Activated naive CD4-positive, alpha-beta T cell treated with anti-CD3 and anti-CD28 coated beads for 36 hours (primary cell): ENCODE measurements around the gene RAF1. TPM values are rescaled to one million over a fixed set of nuclear protein-coding genes. Genes with fewer than 3 reads are reported as not detected.

Source experiments
- CTCF ChIA-PET: fragments of 350-600 bp; sonication (Branson Sonifier 250); formaldehyde crosslinking; loops from one replicate; lab custom pipeline; 2021; ENCODE audit warnings: antibody characterized with exemption; lab: Charles Lee
- DNase-seq: peaks from one replicate; pipeline ENCODE4 v3.0.0-alpha.2; 2020
- H3K27ac Mint-ChIP-seq: one replicate; pipeline ENCODE4 v1.8.0; 2021; ENCODE audit warnings: mild to moderate bottlenecking, mixed read lengths
- H3K27me3 Mint-ChIP-seq: one replicate; pipeline ENCODE4 v1.8.0; 2021; ENCODE audit warnings: low read depth, mixed read lengths
- H3K36me3 Mint-ChIP-seq: one replicate; pipeline ENCODE4 v1.8.0; 2021; ENCODE audit warnings: low read depth, mixed read lengths
- H3K4me1 Mint-ChIP-seq: one replicate; pipeline ENCODE4 v1.8.0; 2021; ENCODE audit warnings: low read depth, mixed read lengths
- H3K4me3 Mint-ChIP-seq: one replicate; pipeline ENCODE4 v1.8.0; 2021; ENCODE audit warnings: mild to moderate bottlenecking, moderate library complexity, mixed read lengths
- H3K9me3 Mint-ChIP-seq: one replicate; pipeline ENCODE4 v1.8.0; 2021; ENCODE audit warnings: mixed read lengths
- intact Hi-C: fragments of 100-400 bp; cut with micrococcal nuclease; formaldehyde crosslinking; loops from one replicate; pipeline ENCODE4 v1.15.1; 2023
- total RNA-seq, 2 experiments: library from RNA; stranded (reverse); gene quantifications; one replicate each; pipeline ENCODE4 v1.2.3, GENCODE V29; 2021

Gene RAF1
- total RNA-seq, 2 experiments from 2014 or later = 62.5 to 68.5 TPM

DNA sequence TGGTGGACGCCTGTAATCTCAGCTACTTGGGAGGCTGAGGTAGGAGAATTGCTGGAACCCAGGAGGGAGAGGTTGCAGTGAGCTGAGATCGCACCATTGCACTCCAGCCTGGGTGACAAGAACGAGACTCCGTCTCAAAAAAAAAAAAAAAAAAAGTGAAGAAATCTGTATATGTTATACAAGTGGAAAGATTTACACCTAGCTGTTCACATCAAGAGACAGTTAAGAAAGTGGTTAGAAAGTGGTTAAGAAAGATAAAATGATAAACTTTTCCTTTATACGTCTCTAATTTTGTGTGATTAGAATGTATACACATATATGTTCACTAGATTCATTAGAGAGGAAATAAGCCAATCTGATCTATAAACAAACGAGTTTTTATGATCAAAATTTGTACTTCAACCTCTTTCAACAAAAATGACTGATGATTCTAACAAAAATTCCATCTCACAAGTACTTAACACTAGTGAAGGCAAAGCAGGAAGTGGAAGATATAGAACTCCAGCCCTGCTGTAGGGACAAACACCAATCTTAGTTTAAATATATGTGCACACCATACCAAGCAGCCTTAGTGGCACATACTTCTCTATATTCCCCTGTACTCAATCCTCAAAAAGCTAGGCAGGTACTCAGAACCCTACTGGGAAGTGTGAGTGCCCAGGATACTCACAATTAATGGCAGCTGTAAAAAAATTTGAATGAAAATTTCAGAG lies 51.2 kb downstream of the RAF1 start:
- H3K4me3 Mint-ChIP-seq = no peak overlapping the region
- no peaks in the 10 kb centered on the region for H3K9me3 Mint-ChIP-seq
- H3K27ac Mint-ChIP-seq = no peak overlapping the region
- CTCF ChIA-PET = no interaction called here
- H3K27me3 Mint-ChIP-seq = no peaks in the 10 kb centered on the region
- intact Hi-C loops = no loop called here
- peaks cover 21% of the 10 kb centered on the region for H3K36me3 Mint-ChIP-seq
- H3K4me1 Mint-ChIP-seq = peaks cover 40% of the 10 kb centered on the region
- no peak for DNase-seq

DNA sequence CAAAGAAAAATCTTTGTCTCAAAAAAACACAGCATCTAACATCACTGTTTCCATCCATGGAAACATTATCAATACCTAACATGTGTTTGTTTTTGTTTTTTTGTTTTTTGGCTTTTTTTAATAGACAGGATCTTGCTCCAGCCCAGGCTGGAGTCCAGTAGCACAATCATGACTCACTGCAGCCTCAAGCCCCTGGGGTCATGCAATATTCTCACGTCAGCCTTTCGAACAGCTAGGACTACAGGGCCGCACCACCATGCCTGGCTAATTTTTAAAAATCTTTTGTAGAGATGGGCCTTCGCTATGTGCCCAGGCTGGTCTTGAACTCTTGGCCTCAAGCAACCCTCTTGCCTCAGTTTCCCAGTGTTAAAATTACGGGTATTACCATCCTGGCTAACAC lies 52.8 kb downstream of the RAF1 start:
- intact Hi-C loops = no loop called here
- Mint-ChIP-seq H3K27ac (no peak overlapping the region), H3K4me3 (no peak overlapping the region), H3K27me3 (no peaks in the 10 kb centered on the region), H3K36me3 (peaks cover 26% of the 10 kb centered on the region), H3K9me3 (no peaks in the 10 kb centered on the region), H3K4me1 (peaks cover 45% of the 10 kb centered on the region)
- DNase-seq = no peak
- CTCF ChIA-PET = interaction anchor here (1.0 kb wide), 1 partner anchor 199 kb away, joined by 3 read pairs; no protein-coding TSS in a partner anchor

DNA sequence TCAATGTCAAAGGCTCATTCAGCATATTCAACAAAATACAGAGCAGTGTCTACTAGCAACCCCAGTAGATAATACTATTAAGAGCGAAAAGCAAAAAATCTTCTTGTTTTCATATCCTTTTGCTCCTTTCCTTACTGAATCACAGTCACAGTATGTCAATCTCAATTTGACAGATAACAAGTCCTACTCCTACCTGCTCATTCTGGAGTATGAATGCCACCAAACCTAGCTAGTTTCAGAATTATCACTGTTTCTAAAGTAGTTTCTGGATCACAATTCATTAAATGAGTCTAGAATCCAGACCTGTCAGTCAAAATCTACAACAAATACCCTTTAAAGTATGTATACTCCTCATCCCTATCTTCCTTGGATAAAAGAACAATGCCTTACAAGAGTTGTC lies 55.5 kb downstream of the RAF1 start:
- CTCF ChIA-PET = interaction anchor here (0.6 kb wide), 1 partner anchor 887 kb away, joined by 3 read pairs; no protein-coding TSS in a partner anchor
- DNase-seq = no peak
- Mint-ChIP-seq H3K27ac (no peak overlapping the region), H3K36me3 (peaks cover 36% of the 10 kb centered on the region), H3K4me1 (peaks cover 23% of the 10 kb centered on the region), H3K27me3 (no peaks in the 10 kb centered on the region), H3K9me3 (no peaks in the 10 kb centered on the region), H3K4me3 (no peak overlapping the region)
- intact Hi-C loops = no loop called here

DNA sequence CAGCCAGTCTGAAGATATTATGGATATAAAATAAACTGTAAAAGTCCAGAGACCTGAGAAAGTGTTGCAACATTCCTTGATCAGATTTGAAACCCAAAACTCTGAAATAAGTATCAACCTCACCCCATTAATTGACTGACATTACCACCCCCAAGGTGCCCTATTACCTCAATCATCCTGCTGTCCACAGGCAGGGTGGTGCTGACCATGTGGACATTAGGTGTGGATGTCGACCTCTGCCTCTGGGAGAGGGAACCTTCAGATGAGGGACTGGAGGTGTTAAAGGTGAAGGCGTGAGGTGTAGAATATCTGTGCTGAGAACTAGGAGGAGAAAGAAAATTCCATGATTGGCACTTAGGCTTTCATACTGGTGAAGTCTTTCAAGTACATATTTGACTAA lies 59.9 kb downstream of the RAF1 start:
- peaks cover 34% of the 10 kb centered on the region for H3K36me3 Mint-ChIP-seq
- H3K4me3 Mint-ChIP-seq = no peak overlapping the region
- intact Hi-C loops = loop anchor here (5.0 kb wide), 2 partner anchors 118 to 288 kb away; no protein-coding TSS in a partner anchor
- H3K9me3 Mint-ChIP-seq = no peaks in the 10 kb centered on the region
- CTCF ChIA-PET = interaction anchor here (1.9 kb wide), 1 partner anchor 116 kb away, joined by 6 read pairs; no protein-coding TSS in a partner anchor
- no peak overlapping the region for H3K27ac Mint-ChIP-seq
- peaks cover 14% of the 10 kb centered on the region for H3K4me1 Mint-ChIP-seq
- H3K27me3 Mint-ChIP-seq = no peaks in the 10 kb centered on the region
- DNase-seq = no peak

DNA sequence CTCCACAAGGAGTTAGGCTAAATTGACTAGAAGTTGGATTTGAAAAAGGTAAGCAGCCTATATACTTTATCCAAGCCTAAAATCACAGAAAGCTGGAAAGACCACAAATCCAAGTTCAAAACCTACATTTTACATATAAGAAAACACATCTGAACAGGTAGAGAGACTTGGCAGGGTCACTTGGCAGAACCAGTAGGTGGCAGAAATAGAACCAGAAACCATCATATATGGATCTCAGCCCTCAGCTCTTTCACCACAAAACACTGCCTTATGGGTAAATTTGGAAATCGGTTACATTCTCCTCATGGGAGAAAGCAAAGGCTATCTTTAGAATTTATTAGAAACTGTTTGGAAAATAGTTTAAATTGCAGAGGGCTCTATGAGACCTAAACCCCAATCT lies 62.8 kb downstream of the RAF1 start:
- H3K27ac Mint-ChIP-seq = no peak overlapping the region
- peaks cover 25% of the 10 kb centered on the region for H3K36me3 Mint-ChIP-seq
- no peaks in the 10 kb centered on the region for H3K9me3 Mint-ChIP-seq
- no peaks in the 10 kb centered on the region for H3K4me1 Mint-ChIP-seq
- CTCF ChIA-PET = interaction anchor here (0.5 to 0.8 kb wide), 2 partner anchors 122 to 227 kb away, joined by 3 to 6 read pairs; no protein-coding TSS in a partner anchor
- intact Hi-C loops = loop anchor here (5.0 kb wide), 2 partner anchors 121 to 291 kb away; no protein-coding TSS in a partner anchor
- H3K27me3 Mint-ChIP-seq = no peaks in the 10 kb centered on the region
- H3K4me3 Mint-ChIP-seq = no peak overlapping the region
- DNase-seq = no peak

DNA sequence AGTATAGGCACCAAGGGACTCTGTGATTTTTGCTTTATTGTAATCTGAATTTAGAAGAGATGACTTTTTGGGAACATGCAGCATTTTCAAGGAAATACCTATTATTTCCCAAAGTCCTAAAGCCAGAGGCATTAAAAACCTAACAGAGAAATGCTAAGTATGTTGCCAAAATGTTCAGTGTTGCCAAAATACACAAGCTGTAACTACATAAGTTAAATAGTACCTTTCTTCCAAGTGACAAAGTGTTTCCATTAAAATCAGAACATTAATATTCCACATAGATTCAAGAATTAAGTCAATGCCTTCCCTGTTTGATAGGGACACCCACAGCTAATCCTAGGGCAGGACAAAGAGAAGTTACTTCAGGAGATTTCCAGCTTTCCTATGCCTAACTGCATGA lies 65.0 kb downstream of the RAF1 start:
- no peak overlapping the region for H3K4me3 Mint-ChIP-seq
- CTCF ChIA-PET = interaction anchor here (1.1 kb wide), 1 partner anchor 14 kb away, joined by 3 read pairs; no protein-coding TSS in a partner anchor
- H3K9me3 Mint-ChIP-seq = no peaks in the 10 kb centered on the region
- intact Hi-C loops = no loop called here
- H3K27me3 Mint-ChIP-seq = no peaks in the 10 kb centered on the region
- no peak overlapping the region for H3K27ac Mint-ChIP-seq
- H3K4me1 Mint-ChIP-seq = no peaks in the 10 kb centered on the region
- H3K36me3 Mint-ChIP-seq = peaks cover 22% of the 10 kb centered on the region
- no peak for DNase-seq

DNA sequence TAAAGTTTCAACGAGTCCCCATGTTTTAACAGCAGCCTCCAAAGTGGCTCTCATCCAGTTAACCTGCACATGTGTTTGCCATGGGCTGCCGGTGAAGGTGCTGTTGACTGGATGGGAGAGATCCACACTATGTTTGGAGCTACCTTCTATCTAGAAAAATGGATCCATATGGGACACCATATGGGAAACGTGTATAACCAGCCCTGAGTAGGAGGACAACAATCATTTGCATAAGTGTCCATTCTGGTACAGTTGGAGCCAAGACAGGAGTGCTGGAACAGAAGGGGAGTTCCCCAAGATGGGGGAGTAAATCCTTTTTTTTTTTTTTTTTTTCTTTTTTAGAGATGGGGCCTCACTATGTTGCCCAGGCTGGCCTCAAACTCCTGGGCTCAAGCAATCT lies 70.4 kb downstream of the RAF1 start:
- no peak for DNase-seq
- Mint-ChIP-seq H3K27me3 (no peaks in the 10 kb centered on the region), H3K36me3 (peaks cover 37% of the 10 kb centered on the region), H3K4me1 (no peaks in the 10 kb centered on the region), H3K27ac (no peak overlapping the region), H3K9me3 (no peaks in the 10 kb centered on the region), H3K4me3 (no peak overlapping the region)
- intact Hi-C loops = no loop called here
- CTCF ChIA-PET = no interaction called here

DNA sequence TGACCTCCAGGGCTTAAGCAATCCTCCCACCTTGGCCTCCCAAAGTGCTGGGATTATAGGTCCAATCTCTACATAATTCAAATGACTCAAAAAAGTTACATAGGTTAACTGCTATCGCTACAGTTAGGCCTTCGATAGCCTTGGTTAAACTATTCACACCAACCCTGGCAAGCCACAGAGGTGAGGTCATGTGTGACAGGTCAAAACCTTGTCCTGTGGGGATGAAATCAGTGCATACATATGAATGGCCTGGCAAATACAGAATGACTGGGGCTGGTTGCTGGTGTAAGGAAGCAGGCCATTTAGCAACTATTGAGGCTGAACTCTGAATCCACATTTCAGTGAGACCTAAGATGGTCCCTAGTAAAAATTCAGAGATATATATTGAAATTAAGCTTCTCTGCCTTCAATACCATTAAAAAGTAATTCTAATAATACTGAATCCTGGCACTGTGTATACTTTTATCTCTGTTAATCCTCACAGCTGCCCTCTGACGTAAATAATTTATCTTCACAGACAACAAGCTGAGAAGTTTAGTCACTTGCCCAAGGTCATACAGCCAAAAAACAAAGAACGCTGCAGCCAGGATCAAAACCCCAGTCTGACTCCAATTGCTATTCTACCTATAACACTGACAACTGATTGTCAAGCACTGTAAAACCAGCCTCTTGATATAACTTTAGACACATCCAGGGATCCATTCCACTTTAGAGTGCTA lies 71.8 kb downstream of the RAF1 start:
- CTCF ChIA-PET = no interaction called here
- no peak overlapping the region for H3K27ac Mint-ChIP-seq
- no peaks in the 10 kb centered on the region for H3K27me3 Mint-ChIP-seq
- H3K9me3 Mint-ChIP-seq = no peaks in the 10 kb centered on the region
- no peak overlapping the region for H3K4me3 Mint-ChIP-seq
- intact Hi-C loops = no loop called here
- no peak for DNase-seq
- H3K4me1 Mint-ChIP-seq = no peaks in the 10 kb centered on the region
- H3K36me3 Mint-ChIP-seq = peaks cover 36% of the 10 kb centered on the region

DNA sequence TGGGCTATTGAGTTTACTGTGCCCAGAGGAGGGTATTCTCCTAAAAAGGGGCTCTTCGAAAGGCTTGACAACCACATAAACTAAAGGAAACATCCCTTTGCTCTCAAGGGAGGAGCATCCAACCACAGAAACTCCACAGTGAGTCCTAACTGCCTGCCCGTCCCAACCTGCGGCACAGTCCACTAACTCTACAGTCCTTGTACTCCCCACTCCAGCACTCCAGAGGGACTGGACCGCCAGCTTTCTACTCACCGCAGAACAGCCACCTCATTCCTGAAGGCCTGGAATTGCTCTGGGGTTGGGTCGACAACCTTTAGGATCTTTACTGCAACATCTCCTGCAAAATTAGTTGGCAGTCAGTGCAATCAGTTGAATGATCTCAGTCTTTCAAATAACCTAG lies 72.5 kb downstream of the RAF1 start:
- Mint-ChIP-seq H3K27me3 (no peaks in the 10 kb centered on the region), H3K4me1 (no peaks in the 10 kb centered on the region), H3K27ac (no peak overlapping the region), H3K9me3 (no peaks in the 10 kb centered on the region), H3K36me3 (peaks cover 38% of the 10 kb centered on the region), H3K4me3 (no peak overlapping the region)
- intact Hi-C loops = no loop called here
- CTCF ChIA-PET = no interaction called here
- no peak for DNase-seq

DNA sequence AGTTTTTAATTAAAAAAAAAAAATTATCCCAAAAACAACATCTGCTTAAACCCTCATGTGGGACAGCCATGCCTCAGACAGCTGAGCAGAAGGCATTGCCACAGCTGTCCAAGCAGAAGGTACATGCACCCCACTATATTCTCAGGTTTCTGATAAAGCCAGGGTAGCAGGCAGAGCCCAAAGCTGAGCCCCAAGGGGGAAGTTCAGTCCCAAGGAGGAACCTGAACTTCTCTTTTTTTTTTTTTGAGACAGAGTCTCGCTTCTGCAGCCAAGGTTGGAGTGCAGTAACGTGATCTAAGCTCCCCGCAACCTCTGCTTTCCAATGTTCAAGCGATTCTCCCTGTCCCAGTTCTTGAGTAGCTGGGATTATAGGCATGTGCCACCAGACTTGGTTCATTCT lies 73.8 kb downstream of the RAF1 start:
- H3K27ac Mint-ChIP-seq = no peak overlapping the region
- no peaks in the 10 kb centered on the region for H3K9me3 Mint-ChIP-seq
- no peak for DNase-seq
- H3K4me3 Mint-ChIP-seq = no peak overlapping the region
- no peaks in the 10 kb centered on the region for H3K27me3 Mint-ChIP-seq
- peaks cover 35% of the 10 kb centered on the region for H3K36me3 Mint-ChIP-seq
- CTCF ChIA-PET = interaction anchor here (0.7 to 1.1 kb wide), 2 partner anchors 11 to 138 kb away, joined by 3 read pairs; no protein-coding TSS in a partner anchor
- intact Hi-C loops = no loop called here
- H3K4me1 Mint-ChIP-seq = no peaks in the 10 kb centered on the region

DNA sequence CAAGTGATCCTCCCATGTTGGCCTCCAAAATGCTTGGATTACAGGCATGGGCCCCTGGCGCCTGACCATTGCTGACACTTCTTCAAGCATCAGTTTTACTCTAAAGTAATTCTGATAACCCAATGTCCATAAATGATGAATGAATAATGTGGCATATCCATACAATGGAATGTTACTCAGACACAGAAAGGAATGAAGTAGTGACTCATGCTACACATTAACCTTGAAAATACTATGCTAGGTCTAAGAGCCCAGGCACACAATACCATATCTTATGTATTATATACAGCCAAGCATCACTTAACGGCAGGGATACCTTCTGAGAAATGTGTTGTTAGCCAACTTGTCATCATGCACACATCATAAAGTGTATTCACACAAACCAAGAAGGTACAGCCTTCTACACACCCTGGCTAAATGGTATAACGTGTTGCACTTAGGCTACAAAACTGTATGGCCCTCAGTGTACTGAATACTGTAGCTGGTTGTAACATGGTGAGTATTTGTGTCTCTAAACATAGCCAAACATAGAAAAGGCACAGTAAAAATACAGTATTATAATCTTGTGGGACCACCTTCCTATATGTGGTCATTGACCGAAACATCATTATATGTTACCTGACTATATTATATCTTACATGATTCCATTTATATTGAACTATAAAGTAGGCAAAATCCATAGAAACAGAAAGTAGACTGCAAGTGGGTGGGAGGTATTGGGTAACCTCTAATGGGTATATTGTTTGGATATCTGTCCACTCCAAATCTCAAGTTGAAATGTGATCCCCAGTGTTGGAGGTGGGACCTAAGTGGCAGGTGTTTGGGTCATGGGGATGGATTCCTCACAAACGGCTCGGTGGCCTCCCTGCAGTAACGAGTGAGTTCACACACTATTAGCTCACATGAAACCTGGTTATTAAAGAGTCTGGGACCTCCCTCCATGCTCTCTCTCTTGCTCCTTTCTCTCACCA lies 75.6 kb downstream of the RAF1 start:
- Mint-ChIP-seq H3K36me3 (peaks cover 29% of the 10 kb centered on the region), H3K4me3 (no peak overlapping the region), H3K27ac (no peak overlapping the region), H3K27me3 (no peaks in the 10 kb centered on the region), H3K9me3 (no peaks in the 10 kb centered on the region), H3K4me1 (no peaks in the 10 kb centered on the region)
- DNase-seq = no peak
- CTCF ChIA-PET = interaction anchor here (0.7 to 0.9 kb wide), 2 partner anchors 132 to 192 kb away, joined by 4 read pairs; no protein-coding TSS in a partner anchor
- intact Hi-C loops = no loop called here

DNA sequence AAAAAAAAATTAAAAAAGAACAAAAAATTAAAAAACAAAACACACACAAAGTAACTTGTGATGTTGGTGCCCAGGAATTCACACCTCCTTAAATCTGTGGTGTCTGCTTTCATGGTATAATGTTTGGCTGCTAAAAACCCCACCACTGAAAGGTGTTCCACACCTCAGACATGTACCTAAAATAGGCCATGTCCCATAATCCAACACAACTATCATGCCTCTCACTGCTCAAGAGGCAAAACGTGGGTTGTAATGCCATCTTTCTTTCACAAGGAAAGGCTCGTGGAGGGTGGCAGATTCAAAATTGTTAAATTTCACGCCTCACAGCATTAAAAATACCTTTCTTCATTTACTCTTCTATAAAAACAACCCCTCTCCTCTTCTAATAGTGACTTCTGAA lies 77.5 kb downstream of the RAF1 start:
- no peak overlapping the region for H3K27ac Mint-ChIP-seq
- H3K9me3 Mint-ChIP-seq = no peaks in the 10 kb centered on the region
- H3K4me1 Mint-ChIP-seq = no peaks in the 10 kb centered on the region
- intact Hi-C loops = no loop called here
- peaks cover 24% of the 10 kb centered on the region for H3K36me3 Mint-ChIP-seq
- H3K27me3 Mint-ChIP-seq = no peaks in the 10 kb centered on the region
- DNase-seq = no peak
- no peak overlapping the region for H3K4me3 Mint-ChIP-seq
- CTCF ChIA-PET = no interaction called here
